Measurements from ENCODE around the gene TBPL2. TPM values are rescaled to one million over a fixed set of nuclear protein-coding genes. Genes with fewer than 3 reads are reported as not detected.

Gene TBPL2
- total RNA-seq, 1 donor, result not detected

DNA sequence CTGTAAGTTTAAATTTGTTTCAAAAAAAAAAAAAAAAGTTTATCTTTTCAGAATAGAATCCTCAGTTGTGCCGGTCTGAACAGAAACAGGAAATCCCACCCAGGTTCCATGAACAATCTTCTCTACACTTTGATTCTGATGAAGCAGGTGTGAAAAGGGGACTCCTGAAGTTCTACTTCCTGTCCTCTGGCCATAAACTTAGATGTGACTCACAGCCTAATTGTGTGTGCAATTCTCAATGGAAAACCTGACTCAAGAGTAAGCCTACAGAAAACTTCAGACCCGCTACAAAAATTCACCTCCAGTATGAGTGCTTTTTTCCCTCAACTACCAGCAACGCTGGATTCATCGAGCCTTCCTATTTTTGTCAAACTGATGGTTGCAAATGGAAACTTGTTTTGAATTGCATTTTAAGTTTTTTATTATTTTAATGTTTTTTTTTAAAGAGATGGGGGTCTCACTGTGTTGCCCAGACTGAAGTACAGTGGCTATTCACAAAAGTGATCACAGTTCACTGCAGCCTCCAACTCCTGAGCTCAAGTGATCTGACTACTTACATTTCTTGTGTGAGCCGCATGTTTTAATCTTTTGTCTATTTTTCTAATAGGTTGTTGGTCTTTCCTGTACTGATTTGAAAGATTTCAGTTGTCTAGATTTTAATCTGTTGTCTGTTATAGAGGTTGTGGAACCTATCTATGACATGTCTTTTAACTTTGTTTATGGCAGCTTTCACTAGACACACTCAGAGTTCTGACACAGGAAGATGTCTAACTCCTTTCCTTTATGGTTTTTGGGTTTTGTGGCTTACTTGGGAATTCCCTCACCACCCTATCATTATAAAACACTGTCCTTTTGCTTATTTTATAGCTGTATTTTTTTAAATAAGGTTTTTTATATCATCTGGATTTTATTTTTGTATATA, 66.4 kb downstream of the TBPL2 start:
- no peak overlapping the region for H3K4me3 ChIP-seq (ENCODE audit: low read depth, low read length)
- TF ChIP-seq, protein P1, sequence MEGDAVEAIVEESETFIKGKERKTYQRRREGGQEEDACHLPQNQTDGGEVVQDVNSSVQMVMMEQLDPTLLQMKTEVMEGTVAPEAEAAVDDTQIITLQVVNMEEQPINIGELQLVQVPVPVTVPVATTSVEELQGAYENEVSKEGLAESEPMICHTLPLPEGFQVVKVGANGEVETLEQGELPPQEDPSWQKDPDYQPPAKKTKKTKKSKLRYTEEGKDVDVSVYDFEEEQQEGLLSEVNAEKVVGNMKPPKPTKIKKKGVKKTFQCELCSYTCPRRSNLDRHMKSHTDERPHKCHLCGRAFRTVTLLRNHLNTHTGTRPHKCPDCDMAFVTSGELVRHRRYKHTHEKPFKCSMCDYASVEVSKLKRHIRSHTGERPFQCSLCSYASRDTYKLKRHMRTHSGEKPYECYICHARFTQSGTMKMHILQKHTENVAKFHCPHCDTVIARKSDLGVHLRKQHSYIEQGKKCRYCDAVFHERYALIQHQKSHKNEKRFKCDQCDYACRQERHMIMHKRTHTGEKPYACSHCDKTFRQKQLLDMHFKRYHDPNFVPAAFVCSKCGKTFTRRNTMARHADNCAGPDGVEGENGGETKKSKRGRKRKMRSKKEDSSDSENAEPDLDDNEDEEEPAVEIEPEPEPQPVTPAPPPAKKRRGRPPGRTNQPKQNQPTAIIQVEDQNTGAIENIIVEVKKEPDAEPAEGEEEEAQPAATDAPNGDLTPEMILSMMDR (IDR thresholded peaks at IDR 0.05; ENCODE audit: insufficient read depth, low read length), result no peak
- peak; percentile 20 for DNase-seq (ENCODE audit: low read depth)

DNA sequence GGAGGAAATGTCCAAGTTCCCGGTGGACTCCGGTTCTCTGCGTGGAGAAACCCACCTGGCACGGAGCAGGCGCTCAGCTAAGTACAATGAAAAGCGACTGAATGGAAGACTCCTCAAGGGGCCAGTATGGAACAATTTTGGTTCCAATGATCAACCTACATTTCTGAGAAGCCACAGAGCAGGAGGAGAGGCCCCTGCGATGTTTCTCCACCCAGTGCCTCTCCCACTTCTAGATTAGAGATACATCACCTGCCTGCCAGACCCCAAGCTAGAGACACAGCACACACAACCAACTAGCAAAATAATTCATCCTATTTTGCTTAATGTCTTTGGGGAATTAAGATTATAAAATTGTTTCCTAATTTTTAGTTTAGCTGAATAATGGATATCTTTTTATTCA, 67.6 kb downstream of the TBPL2 start:
- TF ChIP-seq, protein P1 (IDR thresholded peaks at IDR 0.05; ENCODE audit: insufficient read depth, low read length), result no peak
- H3K4me3 ChIP-seq (ENCODE audit: low read depth, low read length), result no peak overlapping the region
- no peak for DNase-seq (ENCODE audit: low read depth)

DNA sequence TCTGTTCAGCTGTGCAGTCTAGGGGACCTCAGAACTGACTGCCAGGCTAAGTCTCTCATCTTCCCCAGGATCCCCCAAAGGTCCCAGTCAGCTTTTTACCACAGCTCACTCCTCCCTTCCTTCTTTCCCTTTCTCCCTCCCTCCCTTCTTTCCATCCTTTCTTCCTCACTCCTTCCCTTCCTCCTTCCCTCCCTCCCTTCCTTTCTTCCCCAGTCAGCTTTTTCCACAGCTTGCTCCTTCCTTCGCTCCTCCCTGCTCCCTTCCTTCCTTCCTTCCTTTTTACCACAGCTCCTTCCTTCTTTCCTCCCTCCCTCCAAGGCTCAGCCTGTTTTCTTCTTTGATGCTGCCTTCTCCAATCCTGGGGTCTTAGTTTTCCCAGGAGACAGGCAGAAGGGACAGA, 68.0 kb downstream of the TBPL2 start:
- TF ChIP-seq, protein P1 (IDR thresholded peaks at IDR 0.05; ENCODE audit: insufficient read depth, low read length), result no peak
- DNase-seq (ENCODE audit: low read depth), result no peak
- no peak overlapping the region for H3K4me3 ChIP-seq (ENCODE audit: low read depth, low read length)

DNA sequence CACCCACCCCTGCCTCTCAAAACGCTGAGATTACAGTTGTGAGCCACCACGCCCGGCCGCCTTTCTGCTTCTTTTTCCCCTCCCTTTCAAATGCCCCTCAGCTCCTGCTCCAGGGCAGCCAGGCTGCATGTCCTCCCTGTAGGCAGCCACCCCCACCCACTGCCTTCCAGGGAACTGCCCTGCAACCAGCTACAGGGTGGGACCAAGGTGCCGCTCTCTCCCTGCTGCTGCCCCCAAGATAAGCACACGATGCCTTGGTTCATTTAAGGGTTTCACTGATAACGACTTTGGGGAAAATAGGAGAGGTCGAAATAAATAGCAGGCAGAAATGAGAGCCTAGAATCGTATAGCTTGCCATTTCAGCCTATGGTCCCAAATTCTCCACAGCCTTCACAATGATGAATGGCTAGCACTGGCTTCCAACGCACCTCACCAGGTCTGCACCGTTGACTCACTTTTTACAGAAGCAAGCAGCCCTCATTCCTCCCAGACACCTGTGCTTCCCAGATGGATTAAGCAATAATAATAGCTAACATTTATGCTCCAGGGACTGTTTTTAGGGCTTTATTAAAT, 69.4 kb downstream of the TBPL2 start:
- TF ChIP-seq, protein P1 (IDR thresholded peaks at IDR 0.05; ENCODE audit: insufficient read depth, low read length), result no peak
- no peak overlapping the region for H3K4me3 ChIP-seq (ENCODE audit: low read depth, low read length)
- no peak for DNase-seq (ENCODE audit: low read depth)

DNA sequence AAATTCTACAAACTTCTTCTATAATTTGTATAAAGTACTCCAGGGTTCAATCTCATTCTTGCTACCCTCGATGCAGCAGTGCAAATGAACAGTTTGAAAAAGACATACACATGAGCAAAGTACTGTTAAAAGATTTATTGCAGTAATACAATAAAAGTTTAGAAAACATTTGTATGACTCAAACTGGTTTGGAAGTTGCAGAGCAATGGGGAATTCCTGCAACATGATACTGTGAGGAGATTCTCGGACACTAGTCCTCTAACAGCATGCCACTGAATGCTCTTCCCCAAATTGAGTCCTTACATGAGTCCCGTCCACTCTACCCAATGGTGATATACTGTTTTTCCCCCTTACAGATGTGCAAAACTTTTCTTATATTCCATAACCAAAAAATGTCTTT, 74.1 kb downstream of the TBPL2 start:
- TF ChIP-seq, protein P1 (IDR thresholded peaks at IDR 0.05; ENCODE audit: insufficient read depth, low read length), result no peak
- peak; percentile 36 for DNase-seq (ENCODE audit: low read depth)
- no peak overlapping the region for H3K4me3 ChIP-seq (ENCODE audit: low read depth, low read length)

Small RNAs within 50 kb of the gene (small RNA-seq; reads per million reads assigned to genes)
- not detected for gene AL356801.1

Other genes with a start within 250 kb of the TBPL2 start
- 0.49 and 23.8 TPM in 2 replicates for gene DLGAP5, start 249.0 kb downstream of the TBPL2 start, total RNA-seq (ENCODE audit: low replicate concordance)
- gene FBXO34, start 169.2 kb downstream of the TBPL2 start, total RNA-seq (ENCODE audit: low replicate concordance), result 19.7 and 26.5 TPM in 2 replicates
- 11.6 and 16.6 TPM in 2 replicates for gene ATG14, start 28.8 kb downstream of the TBPL2 start, total RNA-seq (ENCODE audit: low replicate concordance)
- 210 and 398 TPM in 2 replicates for gene KTN1, start 139.6 kb upstream of the TBPL2 start, total RNA-seq (ENCODE audit: low replicate concordance)

Measured in fibroblast of the aortic adventitia (primary cell).